ENCODE results near the gene GGA1. TPM values are rescaled to one million over a fixed set of nuclear protein-coding genes. Genes with fewer than 3 reads are reported as not detected.

GGA1 gene
- total and polyA plus RNA-seq, 2 of the 4 experiments (the other 2 are of a cell fraction): 17.2 to 48.5 TPM

- no peak overlapping the region for H4K91ac ChIP-seq (ENCODE audit: insufficient read depth, low read depth, low read length)
- no peak overlapping the region for H3K9ac ChIP-seq (ENCODE audit: low read depth, low read length)
- DNase-seq (no peak), ATAC-seq (ENCODE audit: low read depth) (no peak)
- H2BK20ac ChIP-seq (ENCODE audit: low read depth, low read length): no peak overlapping the region
- no peak overlapping the region for H2AFZ ChIP-seq (replicated peaks; ENCODE audit: low read length, poor library complexity)
- H3K27ac ChIP-seq (ENCODE audit: insufficient read depth, low read length): no peak overlapping the region
- intact Hi-C loops (cut with micrococcal nuclease): loop anchor here (1.0 kb wide), 1 partner anchor 53 kb away; no protein-coding TSS in a partner anchor
- H3K14ac ChIP-seq (replicated peaks; ENCODE audit: low read depth, low read length): no peak overlapping the region
- H4K8ac ChIP-seq (ENCODE audit: low read depth in 2 of 2, low read length in 2 of 2): peak overlapping the region; percentile 16 to 65; a peak in 2 of 4 replicates
- H2AK9ac ChIP-seq (replicated peaks; ENCODE audit: low read depth, low read length, poor library complexity): no peak overlapping the region
- H3K79me1 ChIP-seq (ENCODE audit: low read depth in 1 of 2, low read length in 2 of 2): no peaks in the 10 kb centered on the region
- H3K4ac ChIP-seq (ENCODE audit: low read depth, low read length): no peak overlapping the region
- no TSS peak for BruUV-seq (replicated peaks)
- no peak overlapping the region for H3K23ac ChIP-seq (ENCODE audit: low read depth, low read length)
- no peak overlapping the region for H3K4me2 ChIP-seq (ENCODE audit: low read depth, low read length)
- POLR2A ChIA-PET (ENCODE audit: unreplicated experiment): interaction anchor here (0.9 to 1.0 kb wide), 2 partner anchors 42 to 46 kb away, joined by 3 to 4 read pairs; no protein-coding TSS in a partner anchor
- no peak overlapping the region for H2BK5ac ChIP-seq (ENCODE audit: low read depth, low read length, poor library complexity, severe bottlenecking)
- H2BK15ac ChIP-seq (ENCODE audit: low read depth, low read length): no peak overlapping the region
- no peaks in the 10 kb centered on the region for H3K36me3 ChIP-seq (ENCODE audit: control insufficient read depth, insufficient read depth, low read length)
- in situ Hi-C loops (cut with MboI; ENCODE audit: low sequenced_read_pairs): no loop called here
- H4K5ac ChIP-seq (ENCODE audit: low read depth, low read length): no peak overlapping the region
- 95% methylated on average over 5 of the region's 12 CpGs; no CpG with 5 or more reads in 1 of the 2 experiments for WGBS, 2 experiments (ENCODE audit: extremely low coverage in 2 of 2, insufficient read length in 1 of 2)
- H3K18ac ChIP-seq (ENCODE audit: low read depth, low read length): no peak overlapping the region
- H3K9me1 ChIP-seq (ENCODE audit: insufficient read depth, low read length): 0 out of 2 replicates have a peak, but pooled peaks cover 3% of the 10 kb centered on the region
- dilution Hi-C loops (cut with HindIII; ENCODE audit: low sequenced_read_pairs, unreplicated experiment): no loop called here
- H3K56ac ChIP-seq (ENCODE audit: extremely low read depth, insufficient read depth, low read length): no peak overlapping the region
- H2AK5ac ChIP-seq (ENCODE audit: low read depth, low read length): 0 out of 2 replicates have a peak overlapping the region, but pooled peaks have one; percentile 17
- H4K20me1 ChIP-seq (ENCODE audit: insufficient read depth, low read length): no peaks in the 10 kb centered on the region
- H3K4me3 ChIP-seq (ENCODE audit: insufficient read depth, low read depth, low read length): no peak overlapping the region
- no peaks in the 10 kb centered on the region for H3K9me3 ChIP-seq (ENCODE audit: control insufficient read depth, insufficient read depth, low read length)
- no peak overlapping the region for H2BK120ac ChIP-seq (ENCODE audit: low read depth, low read length)
- no peaks in the 10 kb centered on the region; the same call in 1 of the 2 replicates for H3K4me1 ChIP-seq (ENCODE audit: control insufficient read depth, insufficient read depth, low read length)
- peaks cover 19% of the 10 kb centered on the region for H3K27me3 ChIP-seq (ENCODE audit: control insufficient read depth, insufficient read depth, low read length)
- CTCF ChIA-PET: interaction anchor here (0.8 to 1.8 kb wide), 16 partner anchors 9 to 119 kb away, joined by 3 to 28 read pairs (median 4); partner anchors contain the start of gene GGA1
- TF ChIP-seq POLR2A (IDR thresholded peaks at IDR 0.05; ENCODE audit: low read depth, low read length) (no peak), CEBPB (IDR thresholded peaks at IDR 0.05; ENCODE audit: low read depth, low read length) (no peak), RAD21 (IDR thresholded peaks at IDR 0.05; ENCODE audit: low read length) (no peak), MAFK (IDR thresholded peaks at IDR 0.05; ENCODE audit: low read depth, low read length) (no peak), CHD1 (IDR thresholded peaks at IDR 0.05; ENCODE audit: low read depth, low read length) (no peak), RFX5 (IDR thresholded peaks at IDR 0.05; ENCODE audit: low read depth, low read length) (no peak), BHLHE40 (IDR thresholded peaks at IDR 0.05; ENCODE audit: low read depth, low read length) (no peak), ELK1 (IDR thresholded peaks at IDR 0.05; ENCODE audit: borderline replicate concordance, low read depth, low read length) (no peak), FOS (IDR thresholded peaks at IDR 0.05; ENCODE audit: low read depth, low read length) (no peak), USF2 (IDR thresholded peaks at IDR 0.05; ENCODE audit: low read depth, low read length) (no peak), SMC3 (IDR thresholded peaks at IDR 0.05; ENCODE audit: low read depth, low read length) (no peak), CTCF (conservative IDR thresholded peaks at IDR 0.05; ENCODE audit: low read depth, low read length) (no peak), NFE2L2 (IDR thresholded peaks at IDR 0.05; ENCODE audit: low read depth, low read length) (no peak), MXI1 (IDR thresholded peaks at IDR 0.05; ENCODE audit: borderline replicate concordance, low read depth, low read length) (no peak), RCOR1 (IDR thresholded peaks at IDR 0.05; ENCODE audit: insufficient replicate concordance, low read length) (no peak)
These were observed 16.7 kb upstream of the GGA1 start for GRCh38 chr22:37591823-37592404.

Data from IMR-90 (cell line).